ENCODE results near the gene SLC6A6.

GRCh38 chr3:14389166-14389606 is 13.2 kb upstream of the SLC6A6 start:
- TF ChIP-seq CTCF (IDR thresholded peaks at IDR 0.05) (no peak), EZH2phosphoT487 (IDR thresholded peaks at IDR 0.05) (no peak), EZH2 (IDR thresholded peaks at IDR 0.05) (no peak)

Data from neural progenitor cell (in vitro differentiated cells).